ENCODE measurements around the gene MSRB3.

The MSRB3 gene

DNA sequence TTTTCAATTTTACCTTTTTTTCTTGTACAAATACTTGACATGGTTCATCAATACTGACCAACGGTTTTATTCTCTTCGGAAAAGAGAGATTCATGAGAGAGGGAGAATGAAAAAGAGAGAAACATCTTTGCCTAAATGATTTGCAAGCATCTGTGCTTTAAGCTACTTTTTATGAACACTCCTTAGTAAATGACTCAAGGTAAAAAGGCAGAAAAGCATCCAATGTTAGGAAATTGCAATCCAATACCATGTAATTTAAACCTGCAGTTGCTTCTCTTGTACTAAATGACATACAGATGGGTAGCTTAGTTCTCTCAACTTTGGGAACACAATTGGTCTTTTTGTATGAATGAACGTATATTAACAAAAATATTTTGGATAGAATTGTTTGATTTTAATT lies 46.1 kb downstream of the MSRB3 start:
- no peaks in the 10 kb centered on the region for H3K9me3 Mint-ChIP-seq
- no peak for DNase-seq (ENCODE audit: low spot score)
- no peaks in the 10 kb centered on the region for H3K36me3 Mint-ChIP-seq (ENCODE audit: low read depth)
- no peak overlapping the region for H3K27ac Mint-ChIP-seq
- no peaks in the 10 kb centered on the region for H3K4me1 Mint-ChIP-seq (ENCODE audit: low read depth)
- H3K27me3 Mint-ChIP-seq (ENCODE audit: low read depth): no peaks in the 10 kb centered on the region
- no peak overlapping the region for H3K4me3 Mint-ChIP-seq

DNA sequence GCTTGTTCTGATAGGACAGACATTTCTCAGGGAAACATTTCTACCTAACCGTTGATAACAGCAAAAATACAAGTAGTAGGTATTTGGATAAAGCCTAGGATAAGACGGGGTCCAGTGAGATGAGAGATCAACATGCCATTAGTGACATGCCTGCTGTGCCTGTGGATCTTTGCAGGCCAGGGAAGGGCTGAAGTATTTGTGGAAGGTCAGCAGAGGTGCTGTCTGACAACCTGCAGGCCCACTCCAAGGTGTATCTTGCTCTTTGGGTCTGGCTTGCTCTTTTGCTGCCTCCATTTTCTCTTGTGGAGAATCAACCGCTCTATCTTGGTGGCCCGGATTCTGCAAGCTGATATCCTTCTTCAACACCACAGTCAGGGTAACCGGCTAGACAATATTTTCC lies 46.7 kb downstream of the MSRB3 start:
- H3K27ac Mint-ChIP-seq: no peak overlapping the region
- H3K4me1 Mint-ChIP-seq (ENCODE audit: low read depth): no peaks in the 10 kb centered on the region
- DNase-seq (ENCODE audit: low spot score): no peak
- no peaks in the 10 kb centered on the region for H3K9me3 Mint-ChIP-seq
- no peaks in the 10 kb centered on the region for H3K36me3 Mint-ChIP-seq (ENCODE audit: low read depth)
- H3K27me3 Mint-ChIP-seq (ENCODE audit: low read depth): no peaks in the 10 kb centered on the region
- H3K4me3 Mint-ChIP-seq: no peak overlapping the region

DNA sequence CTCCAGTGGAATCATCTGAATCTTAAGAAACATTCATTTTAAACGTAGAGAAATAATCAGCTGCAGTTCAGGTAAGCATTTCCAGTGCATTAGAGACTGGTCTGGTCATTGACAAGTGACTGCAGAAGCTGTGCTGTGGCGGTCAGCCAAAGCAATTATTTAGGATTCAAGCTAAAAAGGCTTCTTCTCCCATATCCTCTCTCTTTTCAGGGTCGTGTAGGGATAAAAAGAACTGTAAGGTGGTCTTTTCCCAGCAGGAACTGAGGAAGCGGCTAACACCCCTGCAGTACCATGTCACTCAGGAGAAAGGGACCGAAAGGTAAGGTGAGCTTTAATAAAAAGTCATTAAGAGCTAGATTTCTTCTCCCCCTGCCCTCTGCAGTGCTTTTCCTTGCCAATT lies 48.1 kb downstream of the MSRB3 start:
- H3K36me3 Mint-ChIP-seq (ENCODE audit: low read depth): no peaks in the 10 kb centered on the region
- no peaks in the 10 kb centered on the region for H3K4me1 Mint-ChIP-seq (ENCODE audit: low read depth)
- no peak for DNase-seq (ENCODE audit: low spot score)
- H3K9me3 Mint-ChIP-seq: no peaks in the 10 kb centered on the region
- H3K4me3 Mint-ChIP-seq: no peak overlapping the region
- peaks cover 2% of the 10 kb centered on the region for H3K27me3 Mint-ChIP-seq (ENCODE audit: low read depth)
- no peak overlapping the region for H3K27ac Mint-ChIP-seq

DNA sequence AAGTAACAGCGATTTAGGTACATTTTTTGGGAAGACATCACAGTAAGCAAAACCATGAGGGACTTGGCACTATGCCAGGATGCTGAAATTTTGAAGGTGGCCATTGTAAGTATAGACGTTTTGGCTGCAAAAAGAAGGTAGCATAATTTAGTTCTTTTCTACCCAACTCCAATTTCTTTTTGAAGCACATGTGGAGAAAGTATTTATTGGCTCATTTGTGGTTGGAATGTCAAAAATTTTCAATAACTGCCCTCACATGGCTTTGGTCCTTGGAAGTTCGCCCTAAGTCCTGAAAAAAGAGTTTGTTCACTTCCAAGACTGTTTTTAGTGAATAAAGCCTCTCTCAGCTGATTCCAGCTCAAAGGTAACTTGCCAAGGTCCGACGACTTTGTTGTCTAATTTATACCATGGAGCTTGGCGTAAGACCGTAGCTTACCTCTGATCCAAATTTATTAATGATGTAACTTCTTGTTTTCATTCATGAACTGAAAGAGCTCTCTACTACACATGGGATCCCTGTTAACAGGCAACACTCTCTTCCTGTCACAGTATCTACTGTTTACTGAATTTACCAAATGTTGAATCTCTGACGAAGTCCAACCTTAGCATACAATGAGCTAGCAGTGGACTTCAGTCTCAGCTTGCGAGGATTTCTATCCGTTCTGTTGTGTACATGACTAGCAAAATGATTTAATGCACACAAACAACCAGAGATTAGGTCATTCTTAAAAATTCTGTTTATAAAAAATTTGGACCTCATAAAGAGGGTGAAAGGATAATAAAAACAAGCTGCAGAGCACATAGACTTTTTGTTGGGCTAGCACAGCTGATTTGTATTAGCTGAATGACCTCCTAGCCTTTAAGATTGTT lies 49.0 kb downstream of the MSRB3 start:
- H3K36me3 Mint-ChIP-seq (ENCODE audit: low read depth): no peaks in the 10 kb centered on the region
- H3K27ac Mint-ChIP-seq: no peak overlapping the region
- no peak for DNase-seq (ENCODE audit: low spot score)
- H3K27me3 Mint-ChIP-seq (ENCODE audit: low read depth): peaks cover 2% of the 10 kb centered on the region
- no peaks in the 10 kb centered on the region for H3K4me1 Mint-ChIP-seq (ENCODE audit: low read depth)
- H3K4me3 Mint-ChIP-seq: no peak overlapping the region
- no peaks in the 10 kb centered on the region for H3K9me3 Mint-ChIP-seq

DNA sequence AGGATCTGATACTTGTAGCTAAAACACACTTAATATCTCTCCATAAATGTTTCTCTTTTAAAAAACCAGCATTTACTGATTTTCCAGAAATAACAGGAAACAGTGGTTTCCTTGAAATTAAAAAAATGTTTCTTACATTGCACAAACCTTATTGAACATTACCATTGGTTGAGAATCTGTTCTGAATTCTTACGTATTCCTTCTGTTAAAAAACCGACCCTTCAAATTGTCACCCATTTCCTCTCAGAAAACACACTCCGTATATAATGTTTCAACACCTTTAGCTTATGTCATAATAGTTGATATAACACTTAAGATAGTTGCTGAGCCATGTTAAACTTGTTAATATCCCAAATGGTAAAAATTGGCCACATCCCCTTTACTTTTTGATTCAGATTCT lies 51.2 kb downstream of the MSRB3 start:
- Mint-ChIP-seq H3K27me3 (ENCODE audit: low read depth) (peaks cover 2% of the 10 kb centered on the region), H3K4me1 (ENCODE audit: low read depth) (no peaks in the 10 kb centered on the region), H3K27ac (no peak overlapping the region), H3K36me3 (ENCODE audit: low read depth) (no peaks in the 10 kb centered on the region), H3K4me3 (no peak overlapping the region), H3K9me3 (no peaks in the 10 kb centered on the region)
- no peak for DNase-seq (ENCODE audit: low spot score)

DNA sequence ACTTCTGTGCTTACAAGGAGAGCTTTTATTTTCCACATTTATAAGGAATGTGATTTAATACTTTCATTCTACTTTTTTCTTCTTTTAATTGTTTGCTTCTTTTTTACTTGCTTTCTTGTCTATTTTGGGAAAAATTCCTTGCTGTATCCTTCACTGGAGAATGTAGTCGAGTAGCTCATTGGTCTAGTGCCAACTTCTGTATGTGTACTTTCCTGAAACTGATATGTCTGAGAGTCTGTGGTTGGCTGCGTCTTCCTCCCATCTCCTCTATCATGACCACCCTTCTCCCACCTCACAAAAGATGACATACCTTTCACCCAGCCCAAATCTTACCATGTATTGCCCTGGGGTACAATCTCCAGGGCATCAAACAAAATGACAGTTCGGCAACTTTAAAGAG lies 51.8 kb downstream of the MSRB3 start:
- Mint-ChIP-seq H3K4me1 (ENCODE audit: low read depth) (no peaks in the 10 kb centered on the region), H3K36me3 (ENCODE audit: low read depth) (no peaks in the 10 kb centered on the region), H3K9me3 (no peaks in the 10 kb centered on the region), H3K4me3 (no peak overlapping the region), H3K27ac (no peak overlapping the region), H3K27me3 (ENCODE audit: low read depth) (peaks cover 2% of the 10 kb centered on the region)
- no peak for DNase-seq (ENCODE audit: low spot score)

DNA sequence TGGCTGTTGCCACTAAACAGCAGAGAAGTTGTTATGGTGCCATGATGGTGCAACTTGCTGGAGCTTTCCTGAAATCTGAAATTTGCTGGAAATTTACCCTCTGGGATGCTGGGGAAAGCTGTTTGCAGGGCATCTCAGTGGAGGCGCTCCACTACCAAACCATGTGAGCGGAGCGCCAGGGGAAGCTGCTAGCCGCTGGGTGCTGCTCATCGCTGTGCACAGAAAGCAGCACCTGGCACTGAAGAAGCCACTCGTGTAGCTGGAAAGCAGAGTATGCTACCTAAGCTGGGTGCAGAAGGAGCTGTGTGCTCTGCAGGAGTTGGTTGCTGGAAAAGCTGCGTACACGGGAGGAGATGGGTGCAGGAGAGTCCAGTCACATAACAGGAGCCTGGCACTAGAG lies 53.0 kb downstream of the MSRB3 start:
- DNase-seq (ENCODE audit: low spot score): no peak
- Mint-ChIP-seq H3K36me3 (ENCODE audit: low read depth) (no peaks in the 10 kb centered on the region), H3K9me3 (no peaks in the 10 kb centered on the region), H3K27me3 (ENCODE audit: low read depth) (peaks cover 2% of the 10 kb centered on the region), H3K4me3 (no peak overlapping the region), H3K27ac (no peak overlapping the region), H3K4me1 (ENCODE audit: low read depth) (no peaks in the 10 kb centered on the region)

DNA sequence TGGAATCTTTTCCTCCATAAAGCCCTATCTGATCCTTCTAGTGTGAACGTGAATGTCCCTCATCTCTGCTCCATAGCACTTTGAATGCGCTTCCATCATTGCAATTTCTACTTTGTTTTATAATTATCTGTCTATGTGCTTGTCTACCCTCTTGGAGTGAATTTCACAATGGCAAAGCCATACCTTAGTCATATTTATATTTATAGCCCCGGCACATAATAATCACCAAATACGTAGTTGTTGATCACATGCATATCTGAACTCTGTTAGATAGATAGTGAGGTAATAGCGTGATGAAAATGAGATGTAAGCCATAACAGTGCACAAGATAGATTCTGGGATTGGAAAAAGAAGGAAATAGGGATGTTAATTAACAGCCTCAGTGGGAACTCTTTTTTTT lies 55.2 kb downstream of the MSRB3 start:
- H3K4me3 Mint-ChIP-seq: no peak overlapping the region
- no peak for DNase-seq (ENCODE audit: low spot score)
- H3K27me3 Mint-ChIP-seq (ENCODE audit: low read depth): peaks cover 2% of the 10 kb centered on the region
- H3K36me3 Mint-ChIP-seq (ENCODE audit: low read depth): no peaks in the 10 kb centered on the region
- no peaks in the 10 kb centered on the region for H3K4me1 Mint-ChIP-seq (ENCODE audit: low read depth)
- no peaks in the 10 kb centered on the region for H3K9me3 Mint-ChIP-seq
- no peak overlapping the region for H3K27ac Mint-ChIP-seq

DNA sequence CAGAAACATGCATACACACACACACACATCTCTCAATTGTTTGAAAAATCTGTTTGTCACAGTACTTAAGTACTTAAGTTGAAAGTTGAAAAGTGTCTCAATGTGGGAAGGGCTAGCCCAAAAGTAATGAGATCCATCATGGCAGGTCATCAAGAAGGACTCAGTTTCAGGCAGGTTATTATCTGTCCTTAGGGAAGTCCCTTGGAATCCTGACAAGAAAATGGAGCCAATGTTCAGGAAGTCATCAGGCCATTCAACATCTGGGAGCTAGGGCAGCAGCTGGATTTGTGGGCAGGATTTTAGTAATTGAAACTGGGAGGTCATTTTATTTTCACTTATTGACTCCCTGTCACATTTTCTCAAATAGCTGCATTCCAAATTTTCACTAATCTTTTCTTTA lies 56.0 kb downstream of the MSRB3 start:
- no peak for DNase-seq (ENCODE audit: low spot score)
- H3K36me3 Mint-ChIP-seq (ENCODE audit: low read depth): no peaks in the 10 kb centered on the region
- H3K27ac Mint-ChIP-seq: no peak overlapping the region
- no peaks in the 10 kb centered on the region for H3K4me1 Mint-ChIP-seq (ENCODE audit: low read depth)
- peaks cover 2% of the 10 kb centered on the region for H3K27me3 Mint-ChIP-seq (ENCODE audit: low read depth)
- H3K9me3 Mint-ChIP-seq: no peaks in the 10 kb centered on the region
- no peak overlapping the region for H3K4me3 Mint-ChIP-seq

DNA sequence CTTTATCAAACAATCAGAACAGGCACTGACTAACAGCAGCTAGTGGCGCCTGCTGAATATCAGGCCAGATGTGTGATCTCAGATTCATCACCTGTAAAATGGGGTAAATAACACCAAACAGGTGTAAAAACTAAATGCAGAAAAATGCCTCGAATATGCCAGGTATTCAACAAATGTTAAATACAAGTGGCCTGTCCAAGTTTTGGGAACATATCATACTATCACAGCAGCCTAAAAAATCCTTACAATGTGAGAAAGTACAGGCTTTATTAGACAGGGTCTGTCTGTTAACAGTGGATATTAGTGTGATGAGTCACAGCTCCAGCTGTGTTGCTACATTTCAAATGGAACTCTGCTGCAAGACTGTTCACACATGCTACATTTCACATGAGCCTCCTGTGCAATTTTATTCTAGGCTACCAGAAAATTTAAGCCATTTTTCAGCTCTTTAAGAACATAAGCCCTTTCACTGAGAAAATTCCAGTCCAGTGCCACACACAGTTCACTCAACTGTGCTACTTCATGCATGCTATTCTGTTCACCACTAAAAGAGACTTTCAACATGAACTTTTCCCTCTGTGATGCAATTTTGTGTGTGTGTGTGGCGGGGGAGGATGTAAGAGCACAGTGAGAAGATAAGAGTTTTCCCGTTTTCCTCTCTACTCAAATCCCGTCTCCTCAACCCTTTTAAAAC lies 56.7 kb downstream of the MSRB3 start:
- no peaks in the 10 kb centered on the region for H3K4me1 Mint-ChIP-seq (ENCODE audit: low read depth)
- no peaks in the 10 kb centered on the region for H3K9me3 Mint-ChIP-seq
- no peak overlapping the region for H3K27ac Mint-ChIP-seq
- H3K36me3 Mint-ChIP-seq (ENCODE audit: low read depth): no peaks in the 10 kb centered on the region
- no peak overlapping the region for H3K4me3 Mint-ChIP-seq
- H3K27me3 Mint-ChIP-seq (ENCODE audit: low read depth): peaks cover 2% of the 10 kb centered on the region
- no peak for DNase-seq (ENCODE audit: low spot score)

DNA sequence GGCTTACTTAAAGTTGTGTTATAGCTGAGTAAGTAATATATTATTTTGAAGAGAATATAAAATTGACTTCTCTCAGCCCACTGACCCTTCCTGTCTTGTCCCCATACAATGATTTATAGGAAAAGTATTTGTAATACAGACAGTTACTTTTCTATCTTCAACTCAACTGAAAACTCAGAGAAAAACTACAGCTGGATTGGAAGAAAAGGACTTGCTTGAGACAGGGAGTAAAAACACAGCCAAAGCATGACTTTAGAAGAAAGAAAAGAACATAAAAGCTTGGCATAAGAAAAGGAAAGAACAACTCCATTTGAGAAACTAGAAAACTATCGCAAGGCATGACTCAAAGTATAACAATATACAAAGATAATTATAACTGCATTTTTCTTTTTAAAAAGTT lies 57.5 kb downstream of the MSRB3 start:
- H3K9me3 Mint-ChIP-seq: no peaks in the 10 kb centered on the region
- no peak overlapping the region for H3K27ac Mint-ChIP-seq
- H3K4me1 Mint-ChIP-seq (ENCODE audit: low read depth): no peaks in the 10 kb centered on the region
- no peak for DNase-seq (ENCODE audit: low spot score)
- H3K27me3 Mint-ChIP-seq (ENCODE audit: low read depth): no peaks in the 10 kb centered on the region
- no peak overlapping the region for H3K4me3 Mint-ChIP-seq
- no peaks in the 10 kb centered on the region for H3K36me3 Mint-ChIP-seq (ENCODE audit: low read depth)

DNA sequence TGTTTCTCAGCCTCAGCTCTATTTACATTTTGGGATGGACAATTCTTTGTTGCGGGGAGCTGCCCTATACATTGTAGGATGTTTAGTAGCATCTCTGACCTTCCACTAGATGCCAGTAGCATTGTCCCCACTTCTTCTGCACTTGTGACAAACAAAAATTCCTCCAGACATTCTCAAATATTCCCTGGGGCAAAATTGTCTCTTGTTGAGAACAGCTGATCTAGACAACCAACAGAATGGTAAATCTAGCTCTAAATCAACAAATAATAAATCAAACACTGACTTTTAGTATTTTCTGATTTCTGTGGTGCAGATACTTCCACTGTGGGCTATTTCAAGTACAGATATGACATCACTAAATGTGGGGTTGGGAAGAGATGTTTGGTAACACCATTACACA lies 60.7 kb downstream of the MSRB3 start:
- Mint-ChIP-seq H3K9me3 (no peaks in the 10 kb centered on the region), H3K36me3 (ENCODE audit: low read depth) (no peaks in the 10 kb centered on the region), H3K4me3 (no peak overlapping the region), H3K4me1 (ENCODE audit: low read depth) (no peaks in the 10 kb centered on the region), H3K27ac (no peak overlapping the region), H3K27me3 (ENCODE audit: low read depth) (no peaks in the 10 kb centered on the region)
- DNase-seq (ENCODE audit: low spot score): no peak

DNA sequence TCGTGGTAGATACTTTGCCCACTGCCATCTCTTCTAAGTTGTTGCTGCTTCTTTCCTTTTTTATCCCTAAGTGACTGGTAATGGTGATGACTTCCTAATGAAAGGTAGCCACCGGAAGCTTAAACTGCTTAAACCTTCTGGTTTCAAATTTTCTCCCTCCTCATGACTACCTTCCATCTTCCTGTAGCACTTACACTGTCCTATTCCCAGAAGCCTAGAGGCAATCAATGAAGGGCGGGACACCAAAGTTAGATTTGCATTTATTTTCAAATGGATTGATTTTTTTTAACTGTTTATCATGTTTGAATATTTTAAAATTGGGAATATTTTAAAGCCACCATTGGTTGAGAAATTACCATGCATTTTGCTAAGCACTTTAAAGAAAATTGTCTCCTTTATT lies 64.7 kb downstream of the MSRB3 start:
- no peak for DNase-seq (ENCODE audit: low spot score)
- no peak overlapping the region for H3K4me3 Mint-ChIP-seq

DNA sequence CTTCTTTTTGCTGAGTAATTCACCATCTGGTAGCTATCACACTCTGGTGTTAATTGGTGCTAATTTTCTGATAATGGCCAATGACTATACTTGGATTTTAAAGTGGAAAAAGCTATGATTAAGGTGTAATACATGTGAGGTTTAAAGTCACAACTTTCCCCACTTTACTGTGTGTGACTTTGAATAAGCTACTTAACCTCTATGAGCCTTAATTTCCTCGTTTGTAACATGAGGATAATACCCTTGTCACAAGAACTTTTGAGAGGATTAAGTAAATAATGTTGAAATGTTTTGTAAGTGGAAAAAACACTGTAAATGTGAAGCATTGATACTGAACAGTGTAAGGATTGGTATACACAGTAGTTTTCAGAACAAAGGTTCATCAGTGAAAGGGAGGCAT lies 65.3 kb downstream of the MSRB3 start:
- no peak for DNase-seq (ENCODE audit: low spot score)
- Mint-ChIP-seq H3K4me1 (ENCODE audit: low read depth) (no peaks in the 10 kb centered on the region), H3K27me3 (ENCODE audit: low read depth) (no peaks in the 10 kb centered on the region), H3K4me3 (no peak overlapping the region), H3K27ac (no peak overlapping the region), H3K9me3 (no peaks in the 10 kb centered on the region), H3K36me3 (ENCODE audit: low read depth) (no peaks in the 10 kb centered on the region)

More for the DNA sequence above, 64.7 kb downstream of the MSRB3 start:
- H3K4me1 Mint-ChIP-seq (ENCODE audit: low read depth): no peaks in the 10 kb centered on the region
- no peaks in the 10 kb centered on the region for H3K9me3 Mint-ChIP-seq
- no peaks in the 10 kb centered on the region for H3K36me3 Mint-ChIP-seq (ENCODE audit: low read depth)
- no peaks in the 10 kb centered on the region for H3K27me3 Mint-ChIP-seq (ENCODE audit: low read depth)
- no peak overlapping the region for H3K27ac Mint-ChIP-seq

All from T-helper 2 cell treated with Interferon-gamma antibody and Interleukin-4, amounts not matched to agents 5 μg/mL and 100 μg/mL, for 36 hours (primary cell).